ENCODE results near the gene NDUFB10. TPM values are rescaled to one million over a fixed set of nuclear protein-coding genes. Genes with fewer than 3 reads are reported as not detected.
A peak's percentile ranks its signal among the peaks of the same experiment; 100 is the strongest.
"Not testable (repeated sequence)": the region's sequence is repeated elsewhere in the genome, so short reads cannot be mapped to it uniquely, and the experiment has no call there.

The NDUFB10 gene
- total RNA-seq, 4 donors from 2014 or later = 172 to 215 (median 189) TPM

DNA sequence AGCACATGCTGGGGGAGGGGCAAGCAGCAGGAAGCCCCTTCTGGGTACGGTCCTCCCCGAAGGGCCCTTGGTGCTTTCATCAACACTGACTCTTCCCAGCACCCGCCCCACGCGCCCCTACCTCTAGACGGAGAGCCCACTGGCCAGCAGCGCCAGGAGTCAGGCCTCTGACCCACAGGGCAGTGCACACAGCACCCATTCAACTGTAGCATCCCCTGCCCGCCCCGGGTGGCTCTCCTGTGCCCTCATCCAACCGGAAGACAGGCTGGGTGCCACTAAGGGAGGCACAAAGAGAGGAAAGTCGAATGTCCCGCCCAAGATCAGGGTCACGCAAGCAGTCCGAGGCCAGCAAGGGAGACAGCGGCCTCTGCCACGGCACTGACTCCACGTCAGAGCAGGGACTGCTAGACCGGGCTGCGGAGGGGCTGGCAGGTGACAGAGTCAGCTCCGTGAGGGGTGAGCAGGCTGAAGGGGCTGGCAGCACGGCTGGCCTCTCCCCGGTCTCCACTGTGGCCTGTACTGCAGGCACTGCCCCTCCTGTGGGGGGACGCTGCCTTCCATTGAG lies 26.2 kb upstream of the NDUFB10 start:
- Histone ChIP-seq H3K9me3 (no peaks in the 10 kb centered on the region), H3K4me1 (peaks cover 15 to 44% (median 16%) of the 10 kb centered on the region in 3 donors), H3K4me3 (no peak overlapping the region), H3K27me3 (peaks cover 0 to 8% (median 0%) of the 10 kb centered on the region in 4 donors), H3K36me3 (peaks cover 4 to 16% (median 8%) of the 10 kb centered on the region in 3 donors), H3K27ac (no peak overlapping the region)
- TF ChIP-seq POLR2A (IDR thresholded peaks at IDR 0.05) = no peak
- TF ChIP-seq, protein P1, sequence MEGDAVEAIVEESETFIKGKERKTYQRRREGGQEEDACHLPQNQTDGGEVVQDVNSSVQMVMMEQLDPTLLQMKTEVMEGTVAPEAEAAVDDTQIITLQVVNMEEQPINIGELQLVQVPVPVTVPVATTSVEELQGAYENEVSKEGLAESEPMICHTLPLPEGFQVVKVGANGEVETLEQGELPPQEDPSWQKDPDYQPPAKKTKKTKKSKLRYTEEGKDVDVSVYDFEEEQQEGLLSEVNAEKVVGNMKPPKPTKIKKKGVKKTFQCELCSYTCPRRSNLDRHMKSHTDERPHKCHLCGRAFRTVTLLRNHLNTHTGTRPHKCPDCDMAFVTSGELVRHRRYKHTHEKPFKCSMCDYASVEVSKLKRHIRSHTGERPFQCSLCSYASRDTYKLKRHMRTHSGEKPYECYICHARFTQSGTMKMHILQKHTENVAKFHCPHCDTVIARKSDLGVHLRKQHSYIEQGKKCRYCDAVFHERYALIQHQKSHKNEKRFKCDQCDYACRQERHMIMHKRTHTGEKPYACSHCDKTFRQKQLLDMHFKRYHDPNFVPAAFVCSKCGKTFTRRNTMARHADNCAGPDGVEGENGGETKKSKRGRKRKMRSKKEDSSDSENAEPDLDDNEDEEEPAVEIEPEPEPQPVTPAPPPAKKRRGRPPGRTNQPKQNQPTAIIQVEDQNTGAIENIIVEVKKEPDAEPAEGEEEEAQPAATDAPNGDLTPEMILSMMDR (IDR thresholded peaks at IDR 0.05) = no peak
- no peak for DNase-seq
- 63% methylated on average over 19 of the region's 23 CpGs; no CpG with 5 or more reads in 1 of the 2 donors for WGBS, 2 donors
- intact Hi-C loops (cut with DNase I) = no loop called here

DNA sequence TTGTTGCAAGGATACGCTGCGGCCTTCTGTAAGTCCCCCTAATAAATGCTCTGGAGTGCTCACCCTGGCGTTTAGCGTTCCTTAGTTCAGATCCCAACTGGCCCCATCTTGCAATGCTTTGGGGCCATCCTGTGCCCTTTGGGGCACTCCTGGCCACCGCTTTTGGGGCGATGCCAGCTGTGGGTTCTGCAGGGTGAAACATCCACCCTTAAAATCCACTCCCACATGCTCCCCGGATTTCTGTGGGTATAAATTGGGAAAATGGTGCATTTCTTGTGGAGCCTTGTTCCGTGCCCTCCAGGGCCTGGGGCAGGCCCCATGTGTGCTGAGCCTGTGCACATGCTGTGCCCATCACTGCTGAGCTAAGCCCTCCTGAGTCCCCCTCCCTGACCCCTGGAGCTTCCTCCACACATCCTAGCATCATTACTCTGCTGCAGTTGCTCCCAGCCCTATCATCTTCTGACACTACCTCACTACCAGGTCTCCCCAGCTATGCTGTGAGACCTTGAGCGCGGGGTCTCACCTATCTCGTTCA lies 22.3 kb upstream of the NDUFB10 start:
- H3K27me3 ChIP-seq = peaks cover 0 to 7% (median 0%) of the 10 kb centered on the region in 4 donors
- WGBS, 2 donors = 88 to 90% methylated on average over 9 to 11 of the region's 11 CpGs
- no peaks in the 10 kb centered on the region for H3K9me3 ChIP-seq
- no peak for DNase-seq
- intact Hi-C loops (cut with DNase I) = no loop called here
- no peak for TF ChIP-seq POLR2A (IDR thresholded peaks at IDR 0.05)
- TF ChIP-seq, protein P1 (IDR thresholded peaks at IDR 0.05) = no peak
- no peak overlapping the region for H3K4me3 ChIP-seq
- peaks cover 13 to 36% (median 17%) of the 10 kb centered on the region in 3 donors for H3K4me1 ChIP-seq
- no peak overlapping the region for H3K27ac ChIP-seq
- peaks cover 29 to 49% (median 29%) of the 10 kb centered on the region in 3 donors for H3K36me3 ChIP-seq

DNA sequence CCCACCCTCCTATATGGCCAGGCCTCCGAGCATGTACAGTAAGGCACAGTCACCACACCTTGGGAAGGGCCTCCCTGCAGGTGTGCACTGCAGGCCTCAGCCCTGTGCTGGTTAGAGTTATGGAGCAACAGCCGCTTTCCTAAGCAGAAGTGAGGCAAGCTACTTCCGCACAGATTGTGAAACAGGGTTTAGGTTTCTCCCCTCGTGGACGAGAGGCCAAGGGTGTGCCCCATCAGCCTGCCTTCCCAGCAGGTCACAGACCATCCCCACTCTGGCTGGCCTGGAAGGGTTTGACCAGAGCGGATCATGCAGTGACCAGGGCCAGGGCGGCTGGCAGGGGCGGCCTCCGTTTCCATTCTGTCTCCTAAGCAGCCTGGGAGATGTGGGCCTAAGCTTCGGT lies 21.0 kb upstream of the NDUFB10 start:
- H3K4me3 ChIP-seq = no peak overlapping the region
- WGBS, 2 donors = 74 to 90% methylated on average over 2 to 3 of the region's 10 CpGs

DNA sequence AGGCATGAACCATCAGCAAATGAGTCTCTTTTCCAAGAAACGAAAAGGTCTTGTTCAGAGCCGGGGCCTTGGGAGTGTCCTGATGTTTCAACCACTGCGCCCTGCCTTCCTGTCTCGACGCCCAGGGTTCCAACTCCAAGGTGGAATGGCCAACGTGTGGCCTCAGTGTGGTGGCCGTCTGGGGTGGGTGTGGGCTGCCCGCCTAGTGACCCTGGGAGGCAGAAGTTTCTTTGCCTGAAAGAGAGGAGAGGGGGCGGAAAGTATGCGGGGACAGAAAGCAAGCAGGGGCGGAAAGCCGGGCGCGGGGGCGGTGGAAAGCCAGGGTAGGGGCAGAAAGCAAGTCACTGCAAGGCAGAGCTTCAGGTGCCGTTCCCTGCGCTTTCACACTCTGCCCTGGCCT lies 20.4 kb upstream of the NDUFB10 start:
- peaks cover 18 to 46% (median 20%) of the 10 kb centered on the region in 3 donors for H3K4me1 ChIP-seq
- intact Hi-C loops (cut with DNase I) = no loop called here
- H3K27ac ChIP-seq = peak overlapping the region in 1 of 4 donors; percentile 56
- H3K27me3 ChIP-seq = no peaks in the 10 kb centered on the region
- 69% methylated on average over 13 of the region's 17 CpGs; no CpG with 5 or more reads in 1 of the 2 donors for WGBS, 2 donors
- no peak for TF ChIP-seq POLR2A (IDR thresholded peaks at IDR 0.05)
- no peak for DNase-seq
- peaks cover 29 to 49% (median 29%) of the 10 kb centered on the region in 3 donors for H3K36me3 ChIP-seq
- no peak overlapping the region for H3K4me3 ChIP-seq
- H3K9me3 ChIP-seq = no peaks in the 10 kb centered on the region

More for the DNA sequence above, 21.0 kb upstream of the NDUFB10 start:
- TF ChIP-seq, protein P1 (IDR thresholded peaks at IDR 0.05) = no peak
- intact Hi-C loops (cut with DNase I) = no loop called here
- H3K9me3 ChIP-seq = no peaks in the 10 kb centered on the region
- no peak for DNase-seq
- peaks cover 29 to 49% (median 29%) of the 10 kb centered on the region in 3 donors for H3K36me3 ChIP-seq
- no peaks in the 10 kb centered on the region for H3K27me3 ChIP-seq
- H3K27ac ChIP-seq = peak overlapping the region in 1 of 4 donors; percentile 56
- peaks cover 18 to 40% (median 20%) of the 10 kb centered on the region in 3 donors for H3K4me1 ChIP-seq

DNA sequence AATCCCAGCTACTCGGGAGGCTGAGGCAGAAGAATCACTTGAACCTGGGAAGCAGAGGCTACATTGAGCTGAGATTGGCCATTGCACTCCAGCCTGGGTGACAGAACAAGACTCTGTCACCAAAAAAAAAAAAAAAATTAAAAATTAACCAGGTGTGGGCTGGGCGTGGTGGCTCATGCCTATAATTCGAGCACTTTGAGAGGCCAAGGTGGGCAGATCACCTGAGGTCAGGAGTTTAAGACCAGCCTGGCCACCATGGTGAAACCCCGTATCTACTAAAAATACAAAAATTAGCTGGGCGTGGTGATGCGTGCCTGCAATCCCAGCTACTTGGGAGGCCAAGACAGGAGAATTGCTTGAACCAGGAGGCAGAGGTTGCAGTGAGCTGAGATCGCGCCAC lies 19.5 kb upstream of the NDUFB10 start:
- intact Hi-C loops (cut with DNase I); H3K9me3 ChIP-seq; H3K27me3 ChIP-seq; H3K4me3 ChIP-seq; DNase-seq; H3K27ac ChIP-seq: not testable (repeated sequence)
- 85 to 97% methylated on average over 8 of the region's 8 CpGs for WGBS, 2 donors
- H3K4me1 ChIP-seq = peaks cover 18 to 47% (median 20%) of the 10 kb centered on the region in 3 donors
- H3K36me3 ChIP-seq = peaks cover 29 to 49% (median 29%) of the 10 kb centered on the region in 3 donors

All from esophagus squamous epithelium (tissue), 5 donors.